ENCODE results near the gene METTL14.
"Not testable (repeated sequence)": the region's sequence is repeated elsewhere in the genome, so short reads cannot be mapped to it uniquely, and the experiment has no call there.

METTL14 gene

GRCh38 chr4:118684873-118685811 is at the start of gene METTL14:
TSS of gene METTL14 (plus strand) at chr4:118685392. CDS start at chr4:118685535, 143 bp downstream.
- Histone ChIP-seq H3K9me3 (ENCODE audit: control insufficient read depth, low read length) (no peaks in the 10 kb centered on the region), H3K9ac (ENCODE audit: low read length) (peak within 1 kb of the TSS; percentile 77), H3K27me3 (ENCODE audit: control insufficient read depth, insufficient read depth, low read length) (no peaks in the 10 kb centered on the region), H3K4me3 (ENCODE audit: low read length) (peak within 1 kb of the TSS; percentile 49), H3K4me1 (ENCODE audit: control insufficient read depth, insufficient read depth, low read length) (no peaks in the 10 kb centered on the region), H3K36me3 (ENCODE audit: control insufficient read depth, insufficient read depth, low read length) (no peaks in the 10 kb centered on the region)

GRCh38 chr4:118636126-118636525 is 49.1 kb upstream of the METTL14 start:
- H3K4me3 ChIP-seq (ENCODE audit: low read length); H3K27me3 ChIP-seq (ENCODE audit: control insufficient read depth, insufficient read depth, low read length); H3K9me3 ChIP-seq (ENCODE audit: control insufficient read depth, low read length); H3K36me3 ChIP-seq (ENCODE audit: control insufficient read depth, insufficient read depth, low read length); H3K4me1 ChIP-seq (ENCODE audit: control insufficient read depth, insufficient read depth, low read length); H3K9ac ChIP-seq (ENCODE audit: low read length): not testable (repeated sequence)

GRCh38 chr4:118664665-118665064 is 20.5 kb upstream of the METTL14 start:
- not testable (repeated sequence) for H3K9ac ChIP-seq (ENCODE audit: low read length); H3K27me3 ChIP-seq (ENCODE audit: control insufficient read depth, insufficient read depth, low read length); H3K36me3 ChIP-seq (ENCODE audit: control insufficient read depth, insufficient read depth, low read length); H3K9me3 ChIP-seq (ENCODE audit: control insufficient read depth, low read length); H3K4me1 ChIP-seq (ENCODE audit: control insufficient read depth, insufficient read depth, low read length); H3K4me3 ChIP-seq (ENCODE audit: low read length)

- not testable (repeated sequence) for H3K27me3 ChIP-seq (ENCODE audit: control insufficient read depth, insufficient read depth, low read length); H3K4me1 ChIP-seq (ENCODE audit: control insufficient read depth, insufficient read depth, low read length); H3K36me3 ChIP-seq (ENCODE audit: control insufficient read depth, insufficient read depth, low read length); H3K9me3 ChIP-seq (ENCODE audit: control insufficient read depth, low read length); H3K9ac ChIP-seq (ENCODE audit: low read length); H3K4me3 ChIP-seq (ENCODE audit: low read length)
These were observed 16.0 kb upstream of the METTL14 start for GRCh38 chr4:118669220-118669619.

GRCh38 chr4:118670968-118671367 is 14.2 kb upstream of the METTL14 start:
- H3K9me3 ChIP-seq (ENCODE audit: control insufficient read depth, low read length); H3K9ac ChIP-seq (ENCODE audit: low read length); H3K4me3 ChIP-seq (ENCODE audit: low read length); H3K4me1 ChIP-seq (ENCODE audit: control insufficient read depth, insufficient read depth, low read length); H3K36me3 ChIP-seq (ENCODE audit: control insufficient read depth, insufficient read depth, low read length); H3K27me3 ChIP-seq (ENCODE audit: control insufficient read depth, insufficient read depth, low read length): not testable (repeated sequence)

- Histone ChIP-seq H3K36me3 (ENCODE audit: control insufficient read depth, insufficient read depth, low read length) (no peaks in the 10 kb centered on the region), H3K4me1 (ENCODE audit: control insufficient read depth, insufficient read depth, low read length) (no peaks in the 10 kb centered on the region), H3K4me3 (ENCODE audit: low read length) (no peak overlapping the region), H3K9me3 (ENCODE audit: control insufficient read depth, low read length) (no peaks in the 10 kb centered on the region), H3K27me3 (ENCODE audit: control insufficient read depth, insufficient read depth, low read length) (no peaks in the 10 kb centered on the region), H3K9ac (ENCODE audit: low read length) (no peak overlapping the region)
These were observed 9.1 kb upstream of the METTL14 start for GRCh38 chr4:118676128-118676527.

GRCh38 chr4:118680808-118681207 is 4.4 kb upstream of the METTL14 start:
- Histone ChIP-seq H3K9me3 (ENCODE audit: control insufficient read depth, low read length) (no peaks in the 10 kb centered on the region), H3K36me3 (ENCODE audit: control insufficient read depth, insufficient read depth, low read length) (no peaks in the 10 kb centered on the region), H3K4me3 (ENCODE audit: low read length) (no peak overlapping the region), H3K27me3 (ENCODE audit: control insufficient read depth, insufficient read depth, low read length) (no peaks in the 10 kb centered on the region), H3K4me1 (ENCODE audit: control insufficient read depth, insufficient read depth, low read length) (no peaks in the 10 kb centered on the region), H3K9ac (ENCODE audit: low read length) (no peak overlapping the region)

- Histone ChIP-seq H3K9me3 (ENCODE audit: control insufficient read depth, low read length) (no peaks in the 10 kb centered on the region), H3K9ac (ENCODE audit: low read length) (no peak overlapping the region), H3K27me3 (ENCODE audit: control insufficient read depth, insufficient read depth, low read length) (no peaks in the 10 kb centered on the region), H3K36me3 (ENCODE audit: control insufficient read depth, insufficient read depth, low read length) (no peaks in the 10 kb centered on the region), H3K4me3 (ENCODE audit: low read length) (no peak overlapping the region), H3K4me1 (ENCODE audit: control insufficient read depth, insufficient read depth, low read length) (no peaks in the 10 kb centered on the region)
These were observed 2.3 kb upstream of the METTL14 start for GRCh38 chr4:118682928-118683327.

- Histone ChIP-seq H3K36me3 (ENCODE audit: control insufficient read depth, insufficient read depth, low read length) (no peaks in the 10 kb centered on the region), H3K4me3 (ENCODE audit: low read length) (no peak overlapping the region)
These were observed 1.7 kb upstream of the METTL14 start for GRCh38 chr4:118683513-118683912.

GRCh38 chr4:118703118-118703517 is 17.9 kb downstream of the METTL14 start:
- H3K36me3 ChIP-seq (ENCODE audit: control insufficient read depth, insufficient read depth, low read length) = no peaks in the 10 kb centered on the region
- H3K27me3 ChIP-seq (ENCODE audit: control insufficient read depth, insufficient read depth, low read length) = no peaks in the 10 kb centered on the region
- no peaks in the 10 kb centered on the region for H3K9me3 ChIP-seq (ENCODE audit: control insufficient read depth, low read length)
- H3K9ac ChIP-seq (ENCODE audit: low read length) = no peak overlapping the region
- no peaks in the 10 kb centered on the region for H3K4me1 ChIP-seq (ENCODE audit: control insufficient read depth, insufficient read depth, low read length)
- H3K4me3 ChIP-seq (ENCODE audit: low read length) = no peak overlapping the region

More at GRCh38 chr4:118683513-118683912, 1.7 kb upstream of the METTL14 start:
- Histone ChIP-seq H3K9ac (ENCODE audit: low read length) (no peak overlapping the region), H3K9me3 (ENCODE audit: control insufficient read depth, low read length) (no peaks in the 10 kb centered on the region), H3K4me1 (ENCODE audit: control insufficient read depth, insufficient read depth, low read length) (no peaks in the 10 kb centered on the region), H3K27me3 (ENCODE audit: control insufficient read depth, insufficient read depth, low read length) (no peaks in the 10 kb centered on the region)

- no peaks in the 10 kb centered on the region for H3K27me3 ChIP-seq (ENCODE audit: control insufficient read depth, insufficient read depth, low read length)
- H3K36me3 ChIP-seq (ENCODE audit: control insufficient read depth, insufficient read depth, low read length) = no peaks in the 10 kb centered on the region
- H3K9ac ChIP-seq (ENCODE audit: low read length) = no peak overlapping the region
- H3K4me3 ChIP-seq (ENCODE audit: low read length) = no peak overlapping the region
- no peaks in the 10 kb centered on the region for H3K4me1 ChIP-seq (ENCODE audit: control insufficient read depth, insufficient read depth, low read length)
- H3K9me3 ChIP-seq (ENCODE audit: control insufficient read depth, low read length) = no peaks in the 10 kb centered on the region
These were observed 25.9 kb downstream of the METTL14 start for GRCh38 chr4:118711052-118711451.

- no peaks in the 10 kb centered on the region for H3K36me3 ChIP-seq (ENCODE audit: control insufficient read depth, insufficient read depth, low read length)
- H3K4me3 ChIP-seq (ENCODE audit: low read length) = no peak overlapping the region
These were observed 27.7 kb downstream of the METTL14 start for GRCh38 chr4:118712872-118713271.

More at GRCh38 chr4:118712872-118713271, 27.7 kb downstream of the METTL14 start:
- Histone ChIP-seq H3K27me3 (ENCODE audit: control insufficient read depth, insufficient read depth, low read length) (no peaks in the 10 kb centered on the region), H3K4me1 (ENCODE audit: control insufficient read depth, insufficient read depth, low read length) (no peaks in the 10 kb centered on the region), H3K9me3 (ENCODE audit: control insufficient read depth, low read length) (no peaks in the 10 kb centered on the region), H3K9ac (ENCODE audit: low read length) (no peak overlapping the region)

Measured in mucosa of stomach (tissue), 1 donor.